GM18505 (cell line): ENCODE measurements around the gene KIFC1.
"Not testable (repeated sequence)": the region's sequence is repeated elsewhere in the genome, so short reads cannot be mapped to it uniquely, and the experiment has no call there.

Source experiments
- ATAC-seq: cut with Tn5 transposase; IDR thresholded peaks from one replicate; pipeline ENCODE4 v1.9.1; 2021; ENCODE audit not compliant: unreplicated experiment
- POLR2A ChIP-seq: IDR thresholded peaks from 4 replicates; pipeline ENCODE4 v1.6.1; 2011; ENCODE audit warnings: borderline replicate concordance; ENCODE audit not compliant: insufficient read depth, insufficient read length; ENCODE audit errors: extremely low read depth

Gene KIFC1

DNA sequence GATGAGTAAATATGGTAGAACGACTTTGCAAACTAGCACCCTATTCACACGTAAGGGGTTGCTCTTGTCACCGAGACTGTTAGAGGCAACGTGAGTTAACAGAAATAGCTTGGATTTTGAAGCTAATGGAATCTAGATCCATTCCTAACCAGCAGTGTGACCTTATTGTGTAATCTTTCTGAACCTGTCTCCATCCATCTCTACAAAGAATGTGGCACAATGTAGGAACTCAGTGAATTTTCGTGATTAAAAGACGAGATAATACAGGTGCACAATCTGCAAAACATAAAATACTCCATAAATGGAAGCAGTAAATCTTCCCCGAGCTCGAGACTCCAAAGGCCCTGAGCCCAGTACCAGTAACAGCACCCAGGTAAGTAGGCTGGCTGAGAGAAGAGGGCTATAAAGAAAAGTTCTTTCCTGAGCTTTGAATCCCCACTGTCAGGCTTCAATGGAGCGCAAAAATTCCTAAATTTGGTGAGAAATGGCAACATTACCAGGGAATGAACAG lies 801 bp upstream of the KIFC1 start:
- no peak for ATAC-seq
- TF ChIP-seq POLR2A, result no peak

- peak; percentile 32 for TF ChIP-seq POLR2A
- ATAC-seq, result peak; percentile 11
These were observed 435 bp downstream of the KIFC1 start for GRCh38 chr6:33391922-33392594.

GRCh38 chr6:33392595-33392948 lies 949 bp downstream of the KIFC1 start:
- ATAC-seq, result no peak
- no peak for TF ChIP-seq POLR2A

- no peak for ATAC-seq
- TF ChIP-seq POLR2A, result no peak
These were observed 1.4 kb downstream of the KIFC1 start for GRCh38 chr6:33392979-33393378.

DNA sequence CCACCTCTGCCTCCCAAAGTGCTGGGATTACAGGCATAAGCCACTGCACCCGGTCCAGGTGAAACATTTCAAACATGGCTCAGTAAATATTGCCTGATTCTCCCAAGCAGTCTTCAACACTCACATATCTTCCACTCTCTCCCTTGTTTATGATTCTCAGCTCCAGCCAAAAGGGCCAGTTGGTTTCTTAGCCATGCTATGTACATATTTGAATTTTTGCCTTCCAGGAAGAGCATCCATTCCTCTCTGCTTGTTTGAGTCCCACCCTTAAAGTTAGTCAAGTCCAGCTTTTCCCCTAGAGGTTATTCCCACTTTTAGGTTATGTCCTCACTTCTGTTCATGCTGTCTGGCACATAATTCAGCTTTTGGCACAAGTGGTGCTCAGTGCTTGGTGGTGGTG lies 5.9 kb downstream of the KIFC1 start:
- no peak for TF ChIP-seq POLR2A
- ATAC-seq, result no peak

DNA sequence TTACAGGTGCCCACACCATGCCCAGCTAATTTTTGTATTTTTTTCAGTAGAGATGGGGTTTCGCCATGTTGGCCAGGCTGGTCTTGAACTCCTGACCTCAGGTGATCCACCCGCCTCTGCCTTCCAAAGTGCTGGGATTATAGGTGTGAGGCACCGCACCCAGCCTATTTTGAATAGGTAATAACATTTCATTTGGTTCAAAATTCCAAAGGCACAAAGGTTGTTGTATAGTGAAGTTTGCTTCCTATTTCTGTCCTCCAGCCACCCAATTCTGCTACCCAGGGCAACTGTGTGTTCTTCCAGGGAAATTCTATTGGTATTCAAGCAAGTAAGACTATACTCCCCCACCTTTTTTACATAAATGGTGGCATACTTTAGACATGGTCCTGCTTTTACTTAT lies 7.0 kb downstream of the KIFC1 start:
- ATAC-seq, result not testable (repeated sequence)

- ATAC-seq, result not testable (repeated sequence)
These were observed 8.3 kb downstream of the KIFC1 start for GRCh38 chr6:33399881-33400280.

DNA sequence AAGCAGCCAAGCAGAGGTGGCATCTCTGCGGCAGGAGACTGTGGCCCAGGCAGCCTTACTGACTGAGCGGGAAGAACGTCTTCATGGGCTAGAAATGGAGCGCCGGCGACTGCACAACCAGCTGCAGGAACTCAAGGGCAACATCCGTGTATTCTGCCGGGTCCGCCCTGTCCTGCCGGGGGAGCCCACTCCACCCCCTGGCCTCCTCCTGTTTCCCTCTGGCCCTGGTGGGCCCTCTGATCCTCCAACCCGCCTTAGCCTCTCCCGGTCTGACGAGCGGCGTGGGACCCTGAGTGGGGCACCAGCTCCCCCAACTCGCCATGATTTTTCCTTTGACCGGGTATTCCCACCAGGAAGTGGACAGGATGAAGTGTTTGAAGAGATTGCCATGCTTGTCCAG lies 13.3 kb downstream of the KIFC1 start:
- ATAC-seq, result no peak
- TF ChIP-seq POLR2A, result no peak

DNA sequence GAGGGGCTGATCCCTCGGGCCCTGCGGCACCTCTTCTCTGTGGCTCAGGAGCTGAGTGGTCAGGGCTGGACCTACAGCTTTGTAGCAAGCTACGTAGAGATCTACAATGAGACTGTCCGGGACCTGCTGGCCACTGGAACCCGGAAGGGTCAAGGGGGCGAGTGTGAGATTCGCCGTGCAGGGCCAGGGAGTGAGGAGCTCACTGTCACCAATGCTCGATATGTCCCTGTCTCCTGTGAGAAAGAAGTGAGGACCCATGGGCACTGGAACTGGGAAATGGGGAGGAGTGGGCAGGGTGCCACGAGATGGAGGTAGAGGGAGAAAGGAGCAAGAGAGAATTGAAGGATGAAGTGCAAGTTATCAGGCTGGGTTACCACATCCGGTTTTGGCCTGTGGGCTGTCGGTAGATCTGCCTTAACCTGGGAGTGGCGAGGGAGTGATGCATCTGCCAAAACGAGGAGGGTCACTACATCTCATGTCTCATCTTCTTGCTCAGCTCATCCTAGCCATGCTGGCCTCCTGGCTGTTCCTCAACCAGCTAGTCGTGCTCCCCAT lies 13.8 kb downstream of the KIFC1 start:
- TF ChIP-seq POLR2A, result no peak
- ATAC-seq, result no peak

GRCh38 chr6:33406126-33406525 lies 14.5 kb downstream of the KIFC1 start:
- ATAC-seq, result no peak
- TF ChIP-seq POLR2A, result no peak

GRCh38 chr6:33407132-33407718 lies 15.6 kb downstream of the KIFC1 start:
- ATAC-seq, result no peak
- TF ChIP-seq POLR2A, result no peak

GRCh38 chr6:33410050-33410710 lies 18.6 kb downstream of the KIFC1 start:
- peak; percentile 74 for ATAC-seq
- TF ChIP-seq POLR2A, result peak; percentile 48

GRCh38 chr6:33410711-33411631 lies 19.3 kb downstream of the KIFC1 start, which contains the start of gene PHF1:
Gene PHF1, plus strand, starts transcription at chr6:33411014. Its CDS starts 1,250 bp downstream, at chr6:33412264.
- peak; percentile 39 for ATAC-seq
- TF ChIP-seq POLR2A, result peak; percentile 54
